GM12878 (cell line): ENCODE data around the gene RAB36. TPM values are rescaled to one million over a fixed set of nuclear protein-coding genes. Genes with fewer than 3 reads are reported as not detected.

Source experiments
- ATAC-seq: fragments of 200-7000 bp; cut with Tn5 transposase; 3 replicates; pipeline ENCODE4 v1.9.1; 2020; ENCODE audit warnings: mild to moderate bottlenecking, moderate library complexity
- BruUV-seq: library from RNA; stranded (reverse); fragments of 400-500 nt; replicated peaks from 2 replicates; lab custom pipeline; 2021; lab: Mats Ljungman, UMichigan
- CTCF ChIA-PET: fragments of 300-600 bp; sonication (Branson Sonifier 250); formaldehyde crosslinking; extraction: SDS; loops from one replicate; lab custom pipeline; 2021; ENCODE audit warnings: inconsistent platforms; lab: Yijun Ruan, JAX
- POLR2A ChIA-PET: fragments of 350-600 bp; formaldehyde crosslinking; extraction: SDS; loops from one replicate; lab custom pipeline; 2021; ENCODE audit warnings: inconsistent platforms; lab: Charles Lee
- RAD21 ChIA-PET: fragments of 300-600 bp; sonication (Branson Sonifier 250); formaldehyde crosslinking; loops from one replicate; lab custom pipeline; 2023; ENCODE audit warnings: antibody characterized with exemption; ENCODE audit not compliant: unreplicated experiment; lab: Charles Lee
- SMC1A ChIA-PET: fragments of 300-600 bp; sonication (Branson Sonifier 250); formaldehyde crosslinking; loops from one replicate; lab custom pipeline; 2023; ENCODE audit not compliant: unreplicated experiment, uncharacterized antibody; lab: Charles Lee
- DNase-seq: peaks from one replicate; pipeline ENCODE4 v3.0.0-alpha.2; 2011; ENCODE audit warnings: low read depth, low spot score
- FAIRE-seq: peaks from 3 replicates; lab custom pipeline; 2011; peaks lifted over from hg19 to GRCh38; lab: Jason Lieb, UNC
- H2AFZ ChIP-seq: 2 replicates; pipeline ENCODE4 v1.6.0; 2011; ENCODE audit warnings: low read depth, low read length, control low read depth; ENCODE audit not compliant: control insufficient read depth
- H3K27ac ChIP-seq: 2 replicates; pipeline ENCODE4 v1.5.1; 2011; ENCODE audit warnings: control low read depth; ENCODE audit not compliant: control insufficient read depth, insufficient read depth
- H3K27me3 ChIP-seq, 2 experiments: replicated peaks in 1 of 2; 2 replicates each; pipeline versions ENCODE4 v1.6.0 to v1.6.1; 2011; ENCODE audit warnings: low read length in 1 of 2; ENCODE audit not compliant: control insufficient read depth in 2 of 2, insufficient read depth in 2 of 2
- H3K36me3 ChIP-seq, 2 experiments: 2 replicates each; pipeline ENCODE4 v1.5.1; 2011; ENCODE audit warnings: low read length in 1 of 2; ENCODE audit not compliant: control insufficient read depth in 2 of 2, insufficient read depth in 2 of 2
- H3K4me1 ChIP-seq: 2 replicates; pipeline ENCODE4 v1.6.1; 2011; ENCODE audit warnings: mild to moderate bottlenecking, low read length, moderate library complexity, mixed read lengths; ENCODE audit not compliant: control insufficient read depth, insufficient read depth
- H3K4me2 ChIP-seq: 2 replicates; pipeline ENCODE4 v1.6.0; 2011; ENCODE audit warnings: control low read depth; ENCODE audit not compliant: control insufficient read depth, insufficient read depth
- H3K4me3 ChIP-seq: fragments of 200-600 bp; sonication (generic); 2 replicates; pipeline ENCODE4 v1.5.1; 2016
- H3K79me2 ChIP-seq: 2 replicates; pipeline ENCODE4 v1.6.0; 2011; ENCODE audit warnings: low read length; ENCODE audit not compliant: control insufficient read depth, insufficient read depth
- H3K9ac ChIP-seq: 2 replicates; pipeline ENCODE4 v1.8.0; 2011; ENCODE audit warnings: low read length, control low read depth, mixed read lengths; ENCODE audit not compliant: control insufficient read depth, insufficient read depth
- H3K9me3 ChIP-seq: replicated peaks from 3 replicates; pipeline ENCODE4 v1.5.1; 2011; ENCODE audit warnings: mild to moderate bottlenecking, low read length; ENCODE audit not compliant: control insufficient read depth, insufficient read depth
- H4K20me1 ChIP-seq: 2 replicates; pipeline ENCODE4 v1.6.0; 2011; ENCODE audit not compliant: control insufficient read depth, insufficient read depth
- ASH2L ChIP-seq: fragments of 300-600, 200-600 bp; sonication (generic); IDR thresholded peaks from 2 replicates; pipeline ENCODE4 v1.6.1; 2017; ENCODE audit warnings: low read depth, mild to moderate bottlenecking, borderline replicate concordance
- HCFC1 ChIP-seq: fragments of 150-350 bp; IDR thresholded peaks from 2 replicates; pipeline ENCODE4 v1.6.1; 2014; ENCODE audit warnings: low read length
- RB1 ChIP-seq: fragments of 450-650 bp; formaldehyde crosslinking; IDR thresholded peaks from 2 replicates; pipeline ENCODE4 v1.6.1; 2017; ENCODE audit warnings: mild to moderate bottlenecking, borderline replicate concordance
- SUPT20H ChIP-seq: IDR thresholded peaks from 2 replicates; pipeline ENCODE4 v1.6.1; 2011; ENCODE audit warnings: low read depth, mild to moderate bottlenecking, low read length, moderate library complexity, borderline replicate concordance; ENCODE audit not compliant: control insufficient read depth
- WGBS: methylation state at CpG from one replicate; pipeline ENCODE4 v1.1.6; 2016; ENCODE audit warnings: low lambda C conversion rate; ENCODE audit not compliant: insufficient replicate concordance, insufficient coverage; ENCODE audit errors: missing lambda C conversion rate; 5-methylcytosine and 5-hydroxymethylcytosine counted together
- in situ Hi-C: fragments of 300-500 bp; cut with MboI; formaldehyde crosslinking; loops from 9 replicates; pipeline ENCODE4 v1.14.3; 2018; ENCODE audit warnings: mixed read lengths
- intact Hi-C: fragments of 100-400 bp; cut with micrococcal nuclease; formaldehyde crosslinking; loops from one replicate; pipeline ENCODE4 v1.14.2; 2022; ENCODE audit not compliant: unreplicated experiment
- polyA plus RNA-seq, 11 experiments: library from polyadenylated mRNA; depleted of rRNA in 4 of 11; unstranded in 6 of 11; stranded (reverse) in 5 of 11; fragments of >200 nt; fragmentation: Nextera tagmentation in 4 of 11; fragmentation: Illumina TruSeq in 1 of 11; extraction: Ambion mirVana in 4 of 11; extraction: Trizol in 1 of 11; gene quantifications; 1 replicate in 1 of 11; 2 replicates in 10 of 11; pipeline versions ENCODE4 v1.2.1 to v1.2.3, GENCODE V29; 2011 to 2016; ENCODE audit warnings: inconsistent platforms in 2 of 11, missing spikeins in 2 of 11, low read depth in 1 of 11
- total RNA-seq, 4 experiments: library from RNA; depleted of rRNA in 3 of 4; stranded (reverse); fragments of >200 nt in 3 of 4; fragmentation: Illumina TruSeq in 1 of 4; extraction: Trizol in 1 of 4; gene quantifications; 2 replicates each; pipeline versions ENCODE4 v1.2.1 to v1.2.3, GENCODE V29; 2013 to 2021
- TF ChIP-seq, protein P1 (sequence below): fragments of 450-650 bp; IDR thresholded peaks from 2 replicates; pipeline ENCODE4 v1.6.1; 2016; ENCODE audit warnings: mild to moderate bottlenecking, moderate library complexity, borderline replicate concordance

RAB36 gene
- total and polyA plus RNA-seq, 10 of the 15 experiments (the other 5 are each of a cell fraction or from before 2014, with no cell fraction given) = 0.31 to 2.7 (median 1.1) TPM

GRCh38 chr22:23102776-23103175, 42.5 kb upstream of the RAB36 start:
- TF ChIP-seq HCFC1 (no peak), ASH2L (no peak), RB1 (no peak), SUPT20H (no peak)
- TF ChIP-seq, protein P1, sequence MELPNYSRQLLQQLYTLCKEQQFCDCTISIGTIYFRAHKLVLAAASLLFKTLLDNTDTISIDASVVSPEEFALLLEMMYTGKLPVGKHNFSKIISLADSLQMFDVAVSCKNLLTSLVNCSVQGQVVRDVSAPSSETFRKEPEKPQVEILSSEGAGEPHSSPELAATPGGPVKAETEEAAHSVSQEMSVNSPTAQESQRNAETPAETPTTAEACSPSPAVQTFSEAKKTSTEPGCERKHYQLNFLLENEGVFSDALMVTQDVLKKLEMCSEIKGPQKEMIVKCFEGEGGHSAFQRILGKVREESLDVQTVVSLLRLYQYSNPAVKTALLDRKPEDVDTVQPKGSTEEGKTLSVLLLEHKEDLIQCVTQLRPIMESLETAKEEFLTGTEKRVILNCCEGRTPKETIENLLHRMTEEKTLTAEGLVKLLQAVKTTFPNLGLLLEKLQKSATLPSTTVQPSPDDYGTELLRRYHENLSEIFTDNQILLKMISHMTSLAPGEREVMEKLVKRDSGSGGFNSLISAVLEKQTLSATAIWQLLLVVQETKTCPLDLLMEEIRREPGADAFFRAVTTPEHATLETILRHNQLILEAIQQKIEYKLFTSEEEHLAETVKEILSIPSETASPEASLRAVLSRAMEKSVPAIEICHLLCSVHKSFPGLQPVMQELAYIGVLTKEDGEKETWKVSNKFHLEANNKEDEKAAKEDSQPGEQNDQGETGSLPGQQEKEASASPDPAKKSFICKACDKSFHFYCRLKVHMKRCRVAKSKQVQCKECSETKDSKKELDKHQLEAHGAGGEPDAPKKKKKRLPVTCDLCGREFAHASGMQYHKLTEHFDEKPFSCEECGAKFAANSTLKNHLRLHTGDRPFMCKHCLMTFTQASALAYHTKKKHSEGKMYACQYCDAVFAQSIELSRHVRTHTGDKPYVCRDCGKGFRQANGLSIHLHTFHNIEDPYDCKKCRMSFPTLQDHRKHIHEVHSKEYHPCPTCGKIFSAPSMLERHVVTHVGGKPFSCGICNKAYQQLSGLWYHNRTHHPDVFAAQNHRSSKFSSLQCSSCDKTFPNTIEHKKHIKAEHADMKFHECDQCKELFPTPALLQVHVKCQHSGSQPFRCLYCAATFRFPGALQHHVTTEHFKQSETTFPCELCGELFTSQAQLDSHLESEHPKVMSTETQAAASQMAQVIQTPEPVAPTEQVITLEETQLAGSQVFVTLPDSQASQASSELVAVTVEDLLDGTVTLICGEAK = no peak
- ChIA-PET POLR2A (no interaction called here), SMC1A (interaction anchor here (1.5 to 3.3 kb wide), 2 partner anchors 78 to 143 kb away, joined by 3 to 12 read pairs; no protein-coding TSS in a partner anchor)

More at GRCh38 chr22:23102776-23103175, 42.5 kb upstream of the RAB36 start:
- H3K9me3 ChIP-seq = no peaks in the 10 kb centered on the region
- no peaks in the 10 kb centered on the region for H3K79me2 ChIP-seq
- FAIRE-seq (no peak), ATAC-seq (no peak), DNase-seq (no peak)
- H4K20me1 ChIP-seq = no peaks in the 10 kb centered on the region
- H3K27me3 ChIP-seq = no peaks in the 10 kb centered on the region
- ChIA-PET RAD21 (interaction anchor here (1.3 kb wide), 1 partner anchor 143 kb away, joined by 5 read pairs; no protein-coding TSS in a partner anchor), CTCF (interaction anchor here (1.0 to 1.5 kb wide), 2 partner anchors 143 to 315 kb away, joined by 3 read pairs; no protein-coding TSS in a partner anchor)
- no peak overlapping the region for H3K4me2 ChIP-seq
- H2AFZ ChIP-seq = no peak overlapping the region
- no peak overlapping the region for H3K27ac ChIP-seq
- H3K4me1 ChIP-seq = no peaks in the 10 kb centered on the region
- no peak overlapping the region for H3K4me3 ChIP-seq
- in situ Hi-C loops (no loop called here), intact Hi-C loops (no loop called here)
- no peak overlapping the region for H3K9ac ChIP-seq
- WGBS = 13% methylated on average over 3 of the region's 3 CpGs
- BruUV-seq = no TSS peak
- no peaks in the 10 kb centered on the region; a peak in 1 of 4 replicates for H3K36me3 ChIP-seq
